HepG2 (cell line): ENCODE results near the gene SPC24.

Experiments
- EZH2 ChIP-seq: conservative IDR thresholded peaks from 2 replicates; pipeline ENCODE4 v1.6.1; 2012; ENCODE audit warnings: mild to moderate bottlenecking, low read depth, low read length, moderate library complexity
- NCOA5 ChIP-seq: sonication (generic); formaldehyde crosslinking; IDR thresholded peaks from 2 replicates; pipeline ENCODE4 v1.4.0; 2020; ENCODE audit warnings: missing genetic modification reagents
- PTBP1 ChIP-seq: fragments of 200-400 bp; formaldehyde crosslinking; IDR thresholded peaks from 2 replicates; pipeline ENCODE4 v1.6.1; 2018; ENCODE audit warnings: low read length, low read depth; ENCODE audit not compliant: poor library complexity, severe bottlenecking

GRCh38 chr19:11154683-11155047, 917 bp downstream of the SPC24 start:
- TF ChIP-seq EZH2 (no peak), PTBP1 (no peak), NCOA5 (CRISPR knock-in tag) (no peak)
